CD4-positive, alpha-beta T cell treated with Interleukin-17A for 4 hours (primary cell): ENCODE results near the gene IL1F10.
A peak's percentile ranks its signal among the peaks of the same experiment; 100 is the strongest.

Experiments
- DNase-seq: peaks from one replicate; pipeline ENCODE4 v3.0.0-alpha.2; 2020; ENCODE audit warnings: mixed read lengths

The IL1F10 gene

DNA sequence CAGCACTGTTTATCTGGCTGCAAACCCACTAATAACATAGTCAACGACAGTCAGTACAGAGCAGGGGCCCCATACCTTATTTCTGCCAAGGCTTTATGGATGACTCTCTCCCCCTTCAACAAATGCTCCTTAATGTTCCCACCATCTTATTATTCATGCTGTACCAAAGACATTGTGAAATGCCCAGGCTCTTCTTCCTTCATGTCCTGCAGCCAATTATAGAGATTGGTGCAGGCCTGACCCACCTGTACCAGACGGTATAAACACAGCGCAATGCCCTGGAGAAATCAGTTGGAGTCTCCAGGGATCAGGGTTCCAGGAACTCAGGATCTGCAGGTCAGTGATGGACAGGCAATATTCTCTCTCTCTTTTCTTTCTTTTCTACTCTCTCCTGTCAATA is at the start of gene IL1F10:
IL1F10 (plus strand) TSS at position 290 of the 400 bp plus-strand sequence. CDS start 4,769 bp downstream, outside the sequence.
- no peak for DNase-seq

DNA sequence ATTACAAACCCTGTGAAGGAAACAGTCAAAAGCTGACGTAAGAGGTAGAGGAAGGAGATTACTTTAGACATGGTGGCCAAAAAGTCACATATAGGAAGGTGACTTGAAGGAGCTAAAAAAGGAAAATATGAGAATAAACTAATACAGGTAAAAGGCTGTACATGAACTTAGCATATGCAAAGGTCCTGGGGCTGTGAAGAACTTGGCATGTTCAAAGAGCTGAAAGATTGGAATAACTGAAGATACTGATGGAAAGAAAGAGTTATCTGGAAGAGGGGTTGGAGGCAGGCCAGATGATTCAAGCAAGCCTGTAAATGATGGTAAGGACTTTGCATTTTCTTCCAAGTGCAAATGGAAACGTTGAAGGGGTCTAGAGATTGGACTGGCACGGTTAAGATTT is 49.3 kb upstream of the IL1F10 start:
- DNase-seq: no peak

- no peak for DNase-seq
Observed at GRCh38 chr2:113021312-113021711, 46.5 kb upstream of the IL1F10 start.

DNA sequence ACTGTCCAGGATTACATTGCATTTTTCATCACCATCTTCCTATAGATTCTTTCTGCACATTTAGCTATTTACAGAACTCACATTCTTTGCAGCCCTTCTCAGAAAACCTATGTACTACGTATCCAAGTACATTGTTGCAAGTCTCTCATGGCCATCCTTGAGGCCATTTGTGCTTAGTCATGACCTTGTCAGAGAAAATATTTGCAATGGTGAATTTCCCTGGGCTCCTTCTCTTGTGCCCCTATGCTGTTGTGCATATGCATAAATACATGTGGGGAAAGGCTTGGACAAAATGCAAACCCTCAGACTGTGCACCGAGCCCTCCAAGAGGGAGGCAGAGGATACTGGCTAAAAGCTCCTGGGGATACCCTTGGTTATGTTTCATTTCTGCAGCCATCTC is 43.0 kb upstream of the IL1F10 start:
- DNase-seq: no peak

DNA sequence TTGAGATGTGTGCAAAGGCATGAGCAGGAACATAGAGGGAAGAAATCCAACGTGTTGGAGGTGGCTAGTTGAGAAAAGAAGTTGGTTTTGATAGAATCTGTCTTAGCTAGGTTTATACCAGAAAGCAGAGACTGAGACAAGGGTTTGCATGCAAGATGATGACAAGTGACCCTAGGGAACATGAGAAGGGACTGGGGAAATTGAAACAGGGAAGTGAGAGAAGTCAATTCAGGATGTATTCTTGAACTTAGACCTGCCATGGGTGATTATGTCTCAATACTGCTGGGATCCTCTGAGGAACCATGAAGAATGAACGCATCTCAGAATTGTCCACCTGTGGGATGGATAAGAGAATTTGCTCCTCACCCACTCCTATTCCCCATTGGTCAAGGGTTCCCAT is 42.0 kb upstream of the IL1F10 start:
- DNase-seq: no peak

DNA sequence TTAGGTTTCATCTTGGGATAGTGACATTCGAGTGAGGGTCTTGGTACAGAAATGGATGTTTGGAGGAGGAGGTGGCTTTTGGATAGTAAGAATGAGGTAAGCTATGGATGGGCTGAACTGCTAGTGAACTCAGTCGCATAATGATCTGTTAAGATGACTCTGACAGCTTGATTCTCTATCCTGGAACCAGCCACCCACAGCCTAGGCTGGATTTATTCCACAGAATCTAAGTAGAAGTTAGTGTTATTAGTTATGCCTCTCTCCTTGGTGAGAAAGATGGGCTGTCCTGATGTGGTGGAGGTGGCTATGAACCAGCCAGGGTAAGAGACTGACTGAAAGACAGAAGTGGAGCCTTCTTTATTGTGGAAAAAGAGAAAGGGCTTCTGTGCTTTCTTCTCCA is 40.1 kb upstream of the IL1F10 start:
- DNase-seq: no peak

- DNase-seq: no peak
Observed at GRCh38 chr2:113028112-113028511, 39.7 kb upstream of the IL1F10 start.

- no peak for DNase-seq
Observed at GRCh38 chr2:113032737-113033136, 35.0 kb upstream of the IL1F10 start.

DNA sequence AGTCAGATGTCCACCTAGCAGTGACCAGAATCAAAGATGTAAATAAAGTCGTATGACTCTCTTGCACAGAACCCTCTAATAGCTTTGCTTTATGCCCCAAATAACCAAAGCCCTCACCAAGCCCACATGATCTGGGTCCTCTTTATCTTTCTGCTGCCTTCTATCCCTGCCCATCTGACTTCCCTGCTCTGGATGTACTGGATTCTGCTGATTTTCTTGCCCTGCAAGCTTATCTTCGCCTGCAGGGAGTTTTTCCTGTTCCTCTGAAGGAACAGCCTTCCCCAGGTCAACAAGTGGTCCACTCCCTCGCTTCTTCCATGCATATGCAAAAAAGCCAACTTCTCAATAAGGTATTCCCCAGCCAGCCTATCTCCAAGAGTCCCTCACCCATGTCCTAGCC is 33.8 kb upstream of the IL1F10 start:
- no peak for DNase-seq

DNA sequence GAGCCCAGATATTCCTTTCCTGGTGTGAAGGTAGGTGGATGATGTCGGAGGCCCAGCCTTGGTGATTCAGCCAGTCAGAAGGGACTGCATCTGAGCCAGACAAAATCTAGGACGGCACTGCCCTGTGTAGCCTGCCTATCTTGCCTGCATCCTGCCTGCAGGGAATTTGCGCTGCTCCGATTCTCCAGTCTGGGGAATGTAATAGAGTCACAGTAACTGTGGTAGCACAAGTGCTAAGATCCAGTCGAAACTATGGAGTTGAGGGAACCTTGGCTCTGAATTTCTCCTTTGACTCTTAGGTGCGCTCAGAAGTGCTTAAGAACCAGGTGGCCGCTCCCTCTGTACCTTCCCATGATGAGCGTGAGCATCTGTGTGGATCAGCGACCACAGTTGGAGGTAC is 31.0 kb upstream of the IL1F10 start:
- no peak for DNase-seq

DNA sequence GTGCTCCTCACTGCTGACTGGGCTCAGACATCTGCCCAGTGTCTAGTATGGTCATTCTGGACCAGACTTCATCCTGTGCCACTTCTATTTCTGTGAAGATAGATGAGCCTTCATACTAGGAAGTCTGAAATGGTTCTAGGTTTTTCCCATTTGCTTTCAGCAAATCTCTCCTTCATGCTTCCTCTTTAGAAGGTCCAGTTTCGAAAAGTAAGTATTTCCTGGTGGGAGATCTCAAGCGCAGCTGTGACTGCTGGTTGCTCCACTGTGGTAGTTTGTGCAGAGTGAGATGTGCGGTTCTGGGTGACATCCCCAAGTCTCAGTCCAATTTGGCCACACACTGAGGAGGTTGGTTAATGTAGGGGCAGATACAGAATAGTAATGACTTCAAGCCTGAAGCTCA is 29.5 kb upstream of the IL1F10 start:
- DNase-seq: no peak

- no peak for DNase-seq
Observed at GRCh38 chr2:113039158-113039557, 28.6 kb upstream of the IL1F10 start.

- no peak for DNase-seq
Observed at GRCh38 chr2:113039719-113040118, 28.1 kb upstream of the IL1F10 start.

- DNase-seq: no peak
Observed at GRCh38 chr2:113041871-113042270, 25.9 kb upstream of the IL1F10 start.

DNA sequence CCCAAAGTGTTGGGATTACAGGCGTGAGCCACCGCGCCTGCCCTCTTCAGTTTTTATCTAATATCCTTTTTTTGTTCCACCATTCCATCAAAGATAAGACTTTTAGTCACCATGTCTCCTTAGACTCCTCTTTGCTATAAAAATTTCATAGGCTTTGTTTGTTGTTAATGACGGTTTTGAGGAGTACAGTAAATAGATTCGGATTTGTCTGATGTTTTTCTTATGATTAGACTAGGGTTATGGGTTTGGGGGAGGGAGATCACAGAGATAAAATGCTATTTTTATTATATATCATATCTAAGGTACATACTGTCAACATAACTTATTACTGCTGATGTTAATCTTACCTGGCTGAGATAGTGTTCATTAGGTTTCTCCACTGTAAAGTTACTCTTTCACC is 21.3 kb upstream of the IL1F10 start:
- DNase-seq: no peak

- DNase-seq: peak; percentile 11
Observed at GRCh38 chr2:113050921-113051895, 16.6 kb upstream of the IL1F10 start.

GRCh38 chr2:113052396-113052917 is 15.3 kb upstream of the IL1F10 start, which contains the start of gene IL36B:
Gene IL36B (minus strand): TSS chr2:113052867.
- no peak for DNase-seq

- DNase-seq: no peak
Observed at GRCh38 chr2:113053666-113054065, 14.1 kb upstream of the IL1F10 start.

DNA sequence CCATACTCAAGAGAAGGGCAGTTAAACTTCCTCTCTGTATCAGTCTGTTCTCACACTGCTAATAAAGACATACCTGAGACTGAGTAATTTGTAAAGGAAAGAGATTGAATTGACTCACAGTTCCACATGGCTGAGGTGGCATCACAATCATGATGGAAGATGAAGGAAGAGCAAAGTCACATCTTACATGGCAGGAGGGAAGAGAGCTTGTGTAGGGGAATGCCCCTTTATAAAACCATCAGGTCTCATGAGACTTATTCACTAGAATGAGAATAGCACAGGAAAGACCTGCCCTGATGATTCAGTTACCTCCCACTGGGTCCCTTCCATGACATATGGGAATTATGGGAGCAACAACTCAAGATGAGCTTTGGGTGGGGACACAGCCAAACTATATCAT is 13.7 kb upstream of the IL1F10 start:
- DNase-seq: no peak

DNA sequence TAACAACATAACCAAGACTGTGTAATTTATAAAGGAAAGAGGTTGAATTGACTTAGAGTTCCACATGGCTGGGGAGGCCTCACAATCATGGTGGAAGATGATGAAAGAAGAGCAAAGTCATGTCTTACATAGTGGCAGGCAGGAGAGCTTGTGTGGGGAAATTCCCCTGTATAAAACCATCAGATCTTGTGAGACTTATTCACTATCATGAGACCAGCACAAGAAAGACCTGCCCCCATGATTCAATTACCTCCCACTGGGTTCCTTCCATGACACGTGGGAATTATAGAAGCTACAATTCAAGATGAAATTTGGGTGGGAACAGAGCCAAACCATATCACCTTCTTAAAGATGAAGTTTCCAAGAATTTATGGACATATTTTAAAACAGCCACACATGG is 11.2 kb upstream of the IL1F10 start:
- no peak for DNase-seq

- DNase-seq: no peak
Observed at GRCh38 chr2:113057117-113057516, 10.7 kb upstream of the IL1F10 start.

DNA sequence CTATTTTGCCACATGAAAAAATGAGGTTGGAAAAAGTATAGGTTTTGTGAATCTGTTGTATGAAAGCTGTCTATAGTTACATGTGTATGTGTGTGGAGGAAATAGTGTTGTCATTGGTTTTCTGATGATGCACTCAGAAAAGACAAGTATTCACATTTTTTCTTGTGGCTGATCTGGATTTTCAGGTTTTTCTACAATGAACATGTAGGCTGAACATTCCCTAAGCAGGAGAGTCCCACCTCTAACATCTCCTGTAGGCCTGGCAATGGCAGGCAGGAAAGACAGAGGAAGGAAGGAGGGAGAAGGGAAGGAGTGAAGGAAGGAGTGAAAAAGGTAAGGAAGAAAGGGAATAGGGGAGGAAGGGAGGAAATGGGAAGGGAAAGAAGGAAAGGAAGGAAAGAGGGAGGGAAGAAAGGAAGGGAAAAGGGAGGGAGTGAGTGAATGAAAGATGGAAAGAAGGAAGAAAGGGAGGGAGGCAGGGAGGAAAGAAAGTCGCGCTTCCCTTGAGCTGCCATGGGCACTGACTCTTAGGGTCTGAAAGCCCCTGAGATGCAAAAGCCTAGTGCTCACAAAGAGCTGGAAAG is 9.3 kb upstream of the IL1F10 start:
- no peak for DNase-seq

DNA sequence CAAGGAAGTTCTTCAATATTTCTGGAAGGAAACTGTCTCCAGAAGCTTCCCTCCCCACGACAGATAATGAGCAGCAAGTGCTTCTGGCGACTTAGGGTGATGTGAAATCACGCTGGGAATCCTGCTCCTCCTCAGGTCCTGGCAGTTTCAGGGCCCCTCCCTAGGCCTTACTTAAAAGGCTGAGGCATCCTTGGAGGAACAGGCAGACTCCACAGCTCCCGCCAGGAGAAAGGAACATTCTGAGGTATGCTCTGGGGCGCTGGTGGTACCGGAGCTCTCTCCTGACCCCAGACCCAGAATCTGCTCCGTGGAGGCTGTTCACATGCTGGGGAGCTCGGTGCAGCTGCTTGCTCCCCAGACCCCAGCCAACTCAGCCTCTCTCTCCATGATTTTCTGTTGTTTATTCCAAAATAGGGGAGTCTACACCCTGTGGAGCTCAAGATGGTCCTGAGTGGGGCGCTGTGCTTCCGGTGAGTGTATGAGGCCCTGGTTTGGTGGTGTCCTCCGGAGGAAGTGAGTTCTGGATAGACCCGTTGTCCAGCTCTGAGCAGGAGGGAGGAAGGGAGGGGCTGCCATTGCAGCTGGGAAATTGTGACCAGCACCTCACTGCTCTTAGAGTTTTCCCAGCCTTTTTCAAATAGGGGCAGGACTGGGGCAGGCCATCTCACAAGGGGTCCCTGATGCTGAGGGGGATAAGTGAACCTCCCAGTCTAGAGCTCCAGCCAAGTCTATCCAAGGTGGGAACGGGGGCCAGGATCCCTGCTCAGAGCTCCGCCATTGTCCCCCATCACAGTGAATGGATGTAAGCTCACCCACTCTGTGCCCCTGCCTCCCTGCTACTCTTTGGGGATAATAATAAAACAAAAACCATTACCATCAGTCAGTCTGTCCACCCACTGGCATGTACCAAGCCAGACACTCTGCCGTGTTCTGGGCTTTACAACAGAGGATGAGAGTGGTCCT is 8.5 kb upstream of the IL1F10 start, which contains the start of gene IL36RN:
IL36RN (plus strand) TSS at position 201 of the 963 bp plus-strand sequence; CDS start at position 442, 241 bp downstream.
- DNase-seq: no peak
